ENCODE data around the gene DNAJC9.

DNA sequence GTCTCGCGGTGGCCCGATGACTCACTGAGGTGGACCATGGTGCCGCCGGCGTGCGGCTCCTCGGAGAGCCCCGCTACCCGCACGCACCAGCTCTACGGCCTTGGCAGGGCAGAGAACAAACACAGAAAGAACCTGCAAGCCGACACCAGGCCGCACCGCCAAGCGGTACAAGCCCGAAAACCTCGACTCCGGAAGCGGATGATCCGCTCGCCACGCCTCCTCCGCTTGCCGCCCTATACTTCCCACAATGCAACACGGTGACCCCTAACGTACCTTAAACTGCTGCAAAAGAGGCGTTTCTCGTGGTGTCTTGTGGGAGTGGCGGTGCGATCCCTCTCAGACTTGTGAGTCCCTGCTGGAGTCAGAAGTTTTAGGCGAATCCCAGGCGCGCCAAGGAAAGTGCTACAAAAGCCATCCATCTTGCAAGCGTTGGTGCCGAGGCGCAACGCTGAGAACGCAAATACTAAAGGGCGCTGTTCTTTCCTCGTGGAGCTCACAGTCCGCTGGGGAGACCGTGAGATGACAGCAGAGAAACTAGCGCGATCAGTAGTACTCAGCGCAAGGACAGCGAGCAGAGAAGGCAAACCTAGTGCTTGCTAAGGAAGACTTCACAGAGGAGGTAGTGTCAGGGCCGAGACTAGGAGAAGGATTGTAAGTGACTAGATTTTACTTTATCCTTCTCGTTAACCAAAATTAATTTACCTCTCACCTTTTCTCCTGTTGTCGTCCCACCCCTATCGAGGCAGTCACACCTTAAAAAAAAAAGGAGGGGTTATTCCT is 5.6 kb upstream of the DNAJC9 start, which contains the start of gene MRPS16:
- TF ChIP-seq, protein P1, sequence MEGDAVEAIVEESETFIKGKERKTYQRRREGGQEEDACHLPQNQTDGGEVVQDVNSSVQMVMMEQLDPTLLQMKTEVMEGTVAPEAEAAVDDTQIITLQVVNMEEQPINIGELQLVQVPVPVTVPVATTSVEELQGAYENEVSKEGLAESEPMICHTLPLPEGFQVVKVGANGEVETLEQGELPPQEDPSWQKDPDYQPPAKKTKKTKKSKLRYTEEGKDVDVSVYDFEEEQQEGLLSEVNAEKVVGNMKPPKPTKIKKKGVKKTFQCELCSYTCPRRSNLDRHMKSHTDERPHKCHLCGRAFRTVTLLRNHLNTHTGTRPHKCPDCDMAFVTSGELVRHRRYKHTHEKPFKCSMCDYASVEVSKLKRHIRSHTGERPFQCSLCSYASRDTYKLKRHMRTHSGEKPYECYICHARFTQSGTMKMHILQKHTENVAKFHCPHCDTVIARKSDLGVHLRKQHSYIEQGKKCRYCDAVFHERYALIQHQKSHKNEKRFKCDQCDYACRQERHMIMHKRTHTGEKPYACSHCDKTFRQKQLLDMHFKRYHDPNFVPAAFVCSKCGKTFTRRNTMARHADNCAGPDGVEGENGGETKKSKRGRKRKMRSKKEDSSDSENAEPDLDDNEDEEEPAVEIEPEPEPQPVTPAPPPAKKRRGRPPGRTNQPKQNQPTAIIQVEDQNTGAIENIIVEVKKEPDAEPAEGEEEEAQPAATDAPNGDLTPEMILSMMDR (conservative IDR thresholded peaks at IDR 0.05; ENCODE audit: low read depth, low read length): no peak
- TF ChIP-seq EZH2 (IDR thresholded peaks at IDR 0.05; ENCODE audit: borderline replicate concordance, low read depth, low read length, poor library complexity, severe bottlenecking): no peak

All from A673 (cell line).